ENCODE data around the gene C19orf12. TPM values are rescaled to one million over a fixed set of nuclear protein-coding genes. Genes with fewer than 3 reads are reported as not detected.
A peak's percentile ranks its signal among the peaks of the same experiment; 100 is the strongest.
"Not testable (repeated sequence)": the region's sequence is repeated elsewhere in the genome, so short reads cannot be mapped to it uniquely, and the experiment has no call there.

The C19orf12 gene
- total RNA-seq, 2 experiments from 2014 or later, result 38.7 to 41.0 TPM

GRCh38 chr19:29675120-29675649 is 39.9 kb downstream of the C19orf12 start:
- Mint-ChIP-seq H3K4me1 (ENCODE audit: low read depth) (peaks cover 90% of the 10 kb centered on the region), H3K36me3 (ENCODE audit: low read depth) (peaks cover 74% of the 10 kb centered on the region), H3K4me3 (no peak overlapping the region), H3K27ac (no peak overlapping the region), H3K9me3 (ENCODE audit: insufficient read depth) (no peaks in the 10 kb centered on the region), H3K27me3 (ENCODE audit: low read depth) (no peaks in the 10 kb centered on the region)
- ChIA-PET CTCF (interaction anchor here (4.8 to 8.2 kb wide), 2 partner anchors 8 to 66 kb away, joined by 59 to 97 read pairs; partner anchors contain the start of genes PLEKHF1 and POP4), POLR2A (no interaction called here)
- ATAC-seq (no peak), DNase-seq (no peak)

DNA sequence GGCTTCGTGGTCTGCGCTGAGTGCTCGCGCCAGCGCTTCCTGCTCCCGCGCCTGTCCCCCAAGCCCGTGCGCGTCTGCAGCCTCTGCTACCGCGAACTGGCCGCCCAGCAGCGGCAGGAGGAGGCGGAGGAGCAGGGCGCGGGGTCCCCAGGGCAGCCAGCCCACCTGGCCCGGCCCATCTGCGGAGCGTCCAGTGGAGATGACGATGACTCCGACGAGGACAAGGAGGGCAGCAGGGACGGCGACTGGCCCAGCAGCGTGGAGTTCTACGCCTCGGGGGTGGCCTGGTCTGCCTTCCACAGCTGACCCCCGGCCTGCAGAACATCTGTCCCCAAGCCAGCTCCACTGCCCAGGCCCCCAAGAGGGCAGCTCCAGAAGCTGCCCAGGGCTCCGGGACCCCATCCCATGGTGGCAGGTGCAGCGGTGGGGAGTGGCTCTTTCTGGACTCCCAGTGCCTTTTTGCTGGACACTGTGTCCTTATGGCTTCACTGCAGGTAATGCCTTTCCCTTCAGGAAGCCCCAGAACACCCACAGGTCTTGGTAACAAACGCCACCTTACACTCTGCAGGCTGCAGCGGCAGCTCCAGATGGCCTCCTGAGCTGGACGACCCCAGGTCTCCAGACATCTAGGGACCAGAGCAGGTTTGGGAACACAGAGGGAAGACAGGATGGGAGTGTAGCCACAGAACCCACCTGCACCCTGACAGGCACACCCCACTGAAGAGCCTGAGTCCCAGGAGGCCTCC is 40.5 kb downstream of the C19orf12 start:
- ATAC-seq (no peak), DNase-seq (no peak)
- Mint-ChIP-seq H3K27me3 (ENCODE audit: low read depth) (no peaks in the 10 kb centered on the region), H3K27ac (no peak overlapping the region), H3K4me1 (ENCODE audit: low read depth) (peaks cover 90% of the 10 kb centered on the region), H3K36me3 (ENCODE audit: low read depth) (peaks cover 74% of the 10 kb centered on the region), H3K4me3 (no peak overlapping the region), H3K9me3 (ENCODE audit: insufficient read depth) (no peaks in the 10 kb centered on the region)
- POLR2A ChIA-PET, result interaction anchor here (3.6 kb wide), 1 partner anchor 69 kb away, joined by 45 read pairs; the partner anchor contains the start of gene POP4
- CTCF ChIA-PET, result interaction anchor here (4.8 to 8.2 kb wide), 2 partner anchors 7 to 65 kb away, joined by 59 to 97 read pairs; partner anchors contain the start of genes PLEKHF1 and POP4

GRCh38 chr19:29673451-29674371 is 41.4 kb downstream of the C19orf12 start:
- ChIA-PET CTCF (interaction anchor here (1.7 to 8.2 kb wide), 9 partner anchors 7 to 64 kb away, joined by 5 to 97 read pairs (median 30); partner anchors contain the start of genes C19orf12, PLEKHF1 and POP4), POLR2A (interaction anchor here (0.8 to 3.6 kb wide), 7 partner anchors 8 to 68 kb away, joined by 3 to 45 read pairs (median 16); partner anchors contain the start of genes C19orf12 and POP4)
- H3K36me3 Mint-ChIP-seq (ENCODE audit: low read depth), result peaks cover 82% of the 10 kb centered on the region
- DNase-seq (no peak), ATAC-seq (no peak)
- H3K4me1 Mint-ChIP-seq (ENCODE audit: low read depth), result peaks cover 92% of the 10 kb centered on the region
- peak overlapping the region; percentile 87 for H3K27ac Mint-ChIP-seq
- no peaks in the 10 kb centered on the region for H3K27me3 Mint-ChIP-seq (ENCODE audit: low read depth)
- peak overlapping the region; percentile 58 for H3K4me3 Mint-ChIP-seq
- no peaks in the 10 kb centered on the region for H3K9me3 Mint-ChIP-seq (ENCODE audit: insufficient read depth)

- Mint-ChIP-seq H3K27me3 (ENCODE audit: low read depth) (no peaks in the 10 kb centered on the region), H3K4me1 (ENCODE audit: low read depth) (peaks cover 92% of the 10 kb centered on the region), H3K27ac (peak overlapping the region; percentile 87), H3K36me3 (ENCODE audit: low read depth) (peaks cover 84% of the 10 kb centered on the region), H3K4me3 (peak overlapping the region; percentile 58), H3K9me3 (ENCODE audit: insufficient read depth) (no peaks in the 10 kb centered on the region)
- POLR2A ChIA-PET, result interaction anchor here (0.8 to 3.6 kb wide), 7 partner anchors 9 to 67 kb away, joined by 3 to 45 read pairs (median 16); partner anchors contain the start of genes C19orf12 and POP4
- CTCF ChIA-PET, result interaction anchor here (1.6 to 4.8 kb wide), 9 partner anchors 7 to 64 kb away, joined by 5 to 97 read pairs (median 29); partner anchors contain the start of genes C19orf12, PLEKHF1 and POP4
- ATAC-seq, result peak; percentile 77
- peak; percentile 89 for DNase-seq
These were observed 42.1 kb downstream of the C19orf12 start for GRCh38 chr19:29672933-29673336.

GRCh38 chr19:29672319-29672932 is 42.6 kb downstream of the C19orf12 start:
- ATAC-seq (no peak), DNase-seq (no peak)
- H3K9me3 Mint-ChIP-seq (ENCODE audit: insufficient read depth), result no peaks in the 10 kb centered on the region
- ChIA-PET CTCF (interaction anchor here (0.9 to 4.8 kb wide), 13 partner anchors 7 to 173 kb away, joined by 3 to 97 read pairs (median 12); partner anchors contain the start of genes C19orf12, PLEKHF1 and POP4), POLR2A (interaction anchor here (0.8 to 3.6 kb wide), 8 partner anchors 9 to 66 kb away, joined by 3 to 45 read pairs (median 10); partner anchors contain the start of genes C19orf12 and POP4)
- no peaks in the 10 kb centered on the region for H3K27me3 Mint-ChIP-seq (ENCODE audit: low read depth)
- peak overlapping the region; percentile 58 for H3K4me3 Mint-ChIP-seq
- peaks cover 93% of the 10 kb centered on the region for H3K4me1 Mint-ChIP-seq (ENCODE audit: low read depth)
- peak overlapping the region; percentile 87 for H3K27ac Mint-ChIP-seq
- peaks cover 85% of the 10 kb centered on the region for H3K36me3 Mint-ChIP-seq (ENCODE audit: low read depth)

DNA sequence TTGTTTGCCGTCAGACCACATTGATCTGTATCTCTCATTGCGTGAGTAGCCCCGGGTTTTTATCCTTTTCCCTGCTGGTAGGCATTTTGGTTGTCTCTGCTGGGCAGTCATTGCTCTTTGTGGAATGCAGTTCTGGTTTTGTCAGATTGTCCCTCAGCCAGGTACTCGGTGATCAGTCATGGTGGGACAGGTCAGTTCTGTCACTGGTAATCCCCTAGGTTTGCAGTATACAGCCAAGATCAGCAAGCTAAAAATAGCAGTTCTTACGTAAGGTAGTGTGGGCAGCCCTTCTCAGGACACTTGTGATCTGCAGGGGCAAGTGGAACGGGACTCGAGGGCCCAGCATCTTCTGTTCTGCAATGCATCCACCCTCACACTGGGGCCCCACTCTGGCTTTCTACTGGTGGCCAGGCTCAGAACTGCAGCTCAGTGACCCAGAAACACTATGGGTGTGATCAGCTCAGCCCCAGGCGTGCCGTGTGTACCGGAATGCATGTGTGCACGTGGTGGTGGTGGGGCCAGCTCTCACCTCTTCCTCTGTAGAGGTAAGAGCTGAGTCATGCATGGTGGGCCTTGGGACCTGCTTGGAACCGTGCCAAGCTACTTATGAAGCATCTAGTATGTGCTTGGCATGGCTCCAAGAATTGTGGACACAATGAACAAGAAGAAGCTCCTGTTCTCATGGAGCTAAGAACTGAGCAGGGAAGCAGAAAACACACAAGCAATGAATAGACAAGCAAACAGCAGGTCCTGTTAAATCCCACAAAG is 43.5 kb downstream of the C19orf12 start:
- POLR2A ChIA-PET, result interaction anchor here (1.0 to 3.6 kb wide), 6 partner anchors 10 to 66 kb away, joined by 3 to 45 read pairs (median 18); partner anchors contain the start of genes C19orf12 and POP4
- Mint-ChIP-seq H3K36me3 (ENCODE audit: low read depth) (peaks cover 83% of the 10 kb centered on the region), H3K4me3 (peak overlapping the region; percentile 58), H3K9me3 (ENCODE audit: insufficient read depth) (no peaks in the 10 kb centered on the region), H3K4me1 (ENCODE audit: low read depth) (peaks cover 91% of the 10 kb centered on the region), H3K27ac (peak overlapping the region; percentile 87), H3K27me3 (ENCODE audit: low read depth) (no peaks in the 10 kb centered on the region)
- DNase-seq (peak; percentile 92), ATAC-seq (peak; percentile 63)
- CTCF ChIA-PET, result interaction anchor here (0.7 to 4.8 kb wide), 17 partner anchors 9 to 174 kb away, joined by 3 to 97 read pairs (median 6); partner anchors contain the start of genes C19orf12 and POP4

GRCh38 chr19:29671026-29671392 is 44.1 kb downstream of the C19orf12 start:
- not testable (repeated sequence) for H3K27me3 Mint-ChIP-seq (ENCODE audit: low read depth); ATAC-seq; H3K9me3 Mint-ChIP-seq (ENCODE audit: insufficient read depth); DNase-seq
- Mint-ChIP-seq H3K27ac (peak overlapping the region; percentile 87), H3K4me1 (ENCODE audit: low read depth) (peaks cover 86% of the 10 kb centered on the region), H3K36me3 (ENCODE audit: low read depth) (peaks cover 82% of the 10 kb centered on the region), H3K4me3 (peak overlapping the region; percentile 58)
- POLR2A ChIA-PET, result interaction anchor here (2.9 to 3.6 kb wide), 2 partner anchors 43 to 65 kb away, joined by 19 to 45 read pairs; partner anchors contain the start of genes C19orf12 and POP4
- CTCF ChIA-PET, result interaction anchor here (0.7 to 4.8 kb wide), 14 partner anchors 9 to 174 kb away, joined by 3 to 97 read pairs (median 9); partner anchors contain the start of genes C19orf12 and POP4

DNA sequence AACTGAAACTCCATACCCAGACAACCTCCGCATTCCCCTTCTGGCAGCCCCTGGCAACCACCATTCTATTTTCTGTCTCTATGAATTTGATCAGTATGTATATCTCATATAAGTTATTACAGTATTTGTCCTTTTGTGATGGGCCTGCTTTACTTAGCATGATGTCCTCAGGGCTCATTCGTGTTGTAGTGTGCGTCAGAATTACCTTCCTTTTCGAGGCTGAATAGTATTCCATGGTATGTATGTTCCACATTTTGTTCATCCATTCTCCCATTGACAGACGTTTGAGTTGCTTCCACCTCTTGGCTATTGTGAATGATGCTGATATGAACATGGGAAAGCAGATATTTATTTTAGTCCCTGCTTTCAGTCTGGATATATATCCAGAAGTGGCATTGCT is 44.8 kb downstream of the C19orf12 start:
- no peaks in the 10 kb centered on the region for H3K9me3 Mint-ChIP-seq (ENCODE audit: insufficient read depth)
- no peaks in the 10 kb centered on the region for H3K27me3 Mint-ChIP-seq (ENCODE audit: low read depth)
- CTCF ChIA-PET, result interaction anchor here (4.8 kb wide), 1 partner anchor 61 kb away, joined by 97 read pairs; the partner anchor contains the start of gene POP4
- POLR2A ChIA-PET, result no interaction called here
- DNase-seq, result no peak
- H3K27ac Mint-ChIP-seq, result peak overlapping the region; percentile 87
- no peak for ATAC-seq
- H3K4me3 Mint-ChIP-seq, result no peak overlapping the region
- H3K4me1 Mint-ChIP-seq (ENCODE audit: low read depth), result peaks cover 78% of the 10 kb centered on the region
- peaks cover 75% of the 10 kb centered on the region for H3K36me3 Mint-ChIP-seq (ENCODE audit: low read depth)

DNA sequence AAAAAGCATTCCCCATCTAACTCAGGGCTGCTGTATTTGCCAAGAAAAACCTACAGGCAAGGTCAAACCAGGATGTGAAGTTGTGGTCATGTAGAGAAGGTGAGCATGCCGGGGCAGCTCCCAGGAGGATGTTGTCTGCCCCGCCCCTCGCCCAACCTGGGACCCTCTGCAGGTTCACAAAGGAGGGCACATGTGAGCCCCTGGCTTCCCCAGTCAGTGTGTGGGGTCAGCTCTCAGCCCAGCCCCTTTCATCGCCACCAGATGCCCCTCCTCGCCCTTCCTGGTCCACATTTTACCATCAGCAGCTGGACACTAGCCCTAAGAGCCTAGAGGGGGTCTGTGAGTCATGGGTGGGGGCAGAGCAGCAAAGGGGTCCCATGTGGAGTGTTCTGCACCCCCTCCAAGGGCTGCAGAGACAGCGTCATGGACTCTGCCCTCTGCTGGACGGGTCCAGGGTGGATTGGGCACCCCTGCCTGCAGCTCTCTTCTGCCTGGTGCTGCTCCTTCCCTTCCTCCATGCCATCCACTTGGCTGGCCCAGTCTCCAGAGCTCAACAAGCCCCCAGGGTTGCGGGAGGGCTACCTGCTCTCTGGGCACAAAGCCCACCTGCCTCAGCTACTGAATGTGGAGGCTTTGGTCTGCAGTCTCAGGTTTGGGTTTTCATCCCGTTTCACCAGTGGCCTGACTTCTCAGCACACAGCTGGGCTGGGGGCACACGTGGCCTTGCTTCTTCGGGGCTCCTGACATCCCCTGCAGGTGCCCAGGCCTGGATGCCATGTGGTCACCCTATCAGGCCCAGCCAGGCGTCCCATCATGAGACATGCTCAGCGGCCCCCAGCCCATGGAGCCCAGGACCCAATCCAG is 46.1 kb downstream of the C19orf12 start:
- POLR2A ChIA-PET, result interaction anchor here (0.7 to 5.4 kb wide), 7 partner anchors 9 to 62 kb away, joined by 3 to 68 read pairs (median 4); partner anchors contain the start of genes C19orf12 and POP4
- H3K27me3 Mint-ChIP-seq (ENCODE audit: low read depth), result no peaks in the 10 kb centered on the region
- no peaks in the 10 kb centered on the region for H3K9me3 Mint-ChIP-seq (ENCODE audit: insufficient read depth)
- ATAC-seq, result no peak
- peaks cover 80% of the 10 kb centered on the region for H3K4me1 Mint-ChIP-seq (ENCODE audit: low read depth)
- peaks cover 71% of the 10 kb centered on the region for H3K36me3 Mint-ChIP-seq (ENCODE audit: low read depth)
- H3K4me3 Mint-ChIP-seq, result peak overlapping the region; percentile 86
- H3K27ac Mint-ChIP-seq, result peak overlapping the region; percentile 90
- peak; percentile 37 for DNase-seq
- CTCF ChIA-PET, result interaction anchor here (0.7 to 9.9 kb wide), 11 partner anchors 9 to 192 kb away, joined by 3 to 179 read pairs (median 15); partner anchors contain the start of genes C19orf12 and POP4
